ENCODE results near the gene MED15. TPM values are rescaled to one million over a fixed set of nuclear protein-coding genes. Genes with fewer than 3 reads are reported as not detected.

The MED15 gene
- total RNA-seq, 1 donor from 2014 or later, result 11.4 TPM

DNA sequence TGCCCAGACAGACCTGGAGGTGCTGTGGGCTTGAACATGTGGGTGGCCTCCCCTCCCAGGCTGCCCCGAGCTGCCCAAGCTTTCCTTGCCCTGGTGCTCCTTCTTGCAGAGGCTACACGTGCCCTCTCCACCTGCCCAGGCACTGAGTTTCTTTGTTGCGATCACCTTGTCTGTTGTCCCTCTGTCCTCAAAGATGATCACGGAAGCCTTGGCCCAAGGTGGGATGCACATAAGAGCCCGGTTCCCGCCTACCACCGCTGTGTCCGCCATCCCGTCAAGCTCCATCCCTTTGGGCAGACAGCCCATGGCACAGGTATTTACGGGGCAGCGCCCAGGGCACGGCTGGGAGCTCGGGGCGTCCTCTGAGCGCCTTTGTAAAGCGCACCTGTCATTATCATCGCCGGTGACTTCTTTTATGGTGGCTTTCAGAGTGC, 67.5 kb downstream of the MED15 start:
- H3K27ac Mint-ChIP-seq, result no peak overlapping the region
- H2AFZ ChIP-seq (replicated peaks), result no peak overlapping the region
- peaks cover 1% of the 10 kb centered on the region for H3K27me3 Mint-ChIP-seq (ENCODE audit: insufficient read depth, low read depth)
- TF ChIP-seq CTCF (IDR thresholded peaks at IDR 0.05) (no peak), EZH2 (IDR thresholded peaks at IDR 0.05) (no peak), EZH2phosphoT487 (IDR thresholded peaks at IDR 0.05) (no peak)
- H3F3A ChIP-seq (ENCODE audit: low read depth), result no peaks in the 10 kb centered on the region
- H3K4me1 ChIP-seq, result no peaks in the 10 kb centered on the region
- H3K27ac ChIP-seq, result no peak overlapping the region
- peaks cover 20% of the 10 kb centered on the region for H3K36me3 Mint-ChIP-seq
- no peak overlapping the region for H3K4me3 ChIP-seq
- no peaks in the 10 kb centered on the region for H3K79me2 ChIP-seq (ENCODE audit: low read depth)
- H3K4me1 Mint-ChIP-seq, result no peaks in the 10 kb centered on the region
- H3K36me3 ChIP-seq, result no peaks in the 10 kb centered on the region
- H3K9me3 ChIP-seq (ENCODE audit: low read depth), result no peaks in the 10 kb centered on the region
- H3K9ac ChIP-seq, result no peak overlapping the region
- no peak overlapping the region for H3K4me2 ChIP-seq
- no peak for DNase-seq (ENCODE audit: low spot score)
- no peak overlapping the region for H3K4me3 Mint-ChIP-seq
- no peaks in the 10 kb centered on the region for H3K27me3 ChIP-seq
- H4K20me1 ChIP-seq (ENCODE audit: low read depth), result peaks cover 12% of the 10 kb centered on the region
- no peaks in the 10 kb centered on the region for H3K9me3 Mint-ChIP-seq

- H3K9ac ChIP-seq, result no peak overlapping the region
Measured at GRCh38 chr22:20575724-20576444, 68.5 kb downstream of the MED15 start.

GRCh38 chr22:20576445-20576816, 69.0 kb downstream of the MED15 start:
- TF ChIP-seq EZH2 (IDR thresholded peaks at IDR 0.05) (no peak), EZH2phosphoT487 (IDR thresholded peaks at IDR 0.05) (no peak), CTCF (IDR thresholded peaks at IDR 0.05) (no peak)
- Histone ChIP-seq H3K4me1 (no peaks in the 10 kb centered on the region), H3K9ac (no peak overlapping the region), H3K27me3 (no peaks in the 10 kb centered on the region), H3K79me2 (ENCODE audit: low read depth) (no peaks in the 10 kb centered on the region), H3F3A (ENCODE audit: low read depth) (no peaks in the 10 kb centered on the region), H3K4me2 (no peak overlapping the region), H3K36me3 (no peaks in the 10 kb centered on the region), H3K27ac (no peak overlapping the region), H3K4me3 (no peak overlapping the region), H4K20me1 (ENCODE audit: low read depth) (peaks cover 6% of the 10 kb centered on the region), H3K9me3 (ENCODE audit: low read depth) (no peaks in the 10 kb centered on the region), H2AFZ (replicated peaks) (no peak overlapping the region)
- Mint-ChIP-seq H3K4me3 (no peak overlapping the region), H3K27me3 (ENCODE audit: insufficient read depth, low read depth) (peaks cover 6% of the 10 kb centered on the region), H3K4me1 (peaks cover 5% of the 10 kb centered on the region), H3K27ac (peak overlapping the region; percentile 82), H3K9me3 (no peaks in the 10 kb centered on the region), H3K36me3 (peaks cover 20% of the 10 kb centered on the region)
- no peak for DNase-seq (ENCODE audit: low spot score)

More at GRCh38 chr22:20575724-20576444, 68.5 kb downstream of the MED15 start:
- Mint-ChIP-seq H3K4me3 (no peak overlapping the region), H3K36me3 (peaks cover 20% of the 10 kb centered on the region), H3K4me1 (peaks cover 5% of the 10 kb centered on the region), H3K27me3 (ENCODE audit: insufficient read depth, low read depth) (peaks cover 6% of the 10 kb centered on the region), H3K27ac (no peak overlapping the region), H3K9me3 (no peaks in the 10 kb centered on the region)
- Histone ChIP-seq H3K4me1 (no peaks in the 10 kb centered on the region), H3K36me3 (no peaks in the 10 kb centered on the region), H3K79me2 (ENCODE audit: low read depth) (no peaks in the 10 kb centered on the region), H2AFZ (replicated peaks) (no peak overlapping the region), H3K27me3 (no peaks in the 10 kb centered on the region), H3K4me3 (no peak overlapping the region), H3K4me2 (no peak overlapping the region), H3K27ac (no peak overlapping the region), H4K20me1 (ENCODE audit: low read depth) (peaks cover 12% of the 10 kb centered on the region), H3K9me3 (ENCODE audit: low read depth) (no peaks in the 10 kb centered on the region), H3F3A (ENCODE audit: low read depth) (no peaks in the 10 kb centered on the region)
- DNase-seq (ENCODE audit: low spot score), result no peak
- TF ChIP-seq EZH2 (IDR thresholded peaks at IDR 0.05) (no peak), EZH2phosphoT487 (IDR thresholded peaks at IDR 0.05) (no peak), CTCF (IDR thresholded peaks at IDR 0.05) (no peak)

All from neural progenitor cell (in vitro differentiated cells).